Measurements from ENCODE around the gene FUBP3.

DNA sequence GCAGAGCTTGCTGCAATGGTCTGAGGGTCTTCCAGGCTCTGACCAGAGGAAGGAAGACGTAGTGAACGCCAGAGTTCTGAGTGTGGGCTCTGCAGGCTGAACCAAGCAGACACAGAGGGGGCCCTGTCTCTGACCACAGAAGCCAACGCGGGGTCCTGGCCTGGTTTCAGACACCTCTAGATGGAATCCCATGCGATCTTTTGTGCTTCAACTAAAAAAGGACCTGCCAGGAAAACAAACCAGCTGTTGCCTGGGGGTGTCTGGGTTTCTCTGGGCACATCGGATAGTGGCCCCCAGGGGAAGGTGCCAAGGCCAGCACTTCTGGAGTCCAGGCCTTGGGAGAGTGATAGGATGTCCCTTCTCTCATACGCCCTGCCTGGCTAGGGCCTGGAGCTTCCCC is 97.9 kb downstream of the FUBP3 start:
- TF ChIP-seq, protein P1, sequence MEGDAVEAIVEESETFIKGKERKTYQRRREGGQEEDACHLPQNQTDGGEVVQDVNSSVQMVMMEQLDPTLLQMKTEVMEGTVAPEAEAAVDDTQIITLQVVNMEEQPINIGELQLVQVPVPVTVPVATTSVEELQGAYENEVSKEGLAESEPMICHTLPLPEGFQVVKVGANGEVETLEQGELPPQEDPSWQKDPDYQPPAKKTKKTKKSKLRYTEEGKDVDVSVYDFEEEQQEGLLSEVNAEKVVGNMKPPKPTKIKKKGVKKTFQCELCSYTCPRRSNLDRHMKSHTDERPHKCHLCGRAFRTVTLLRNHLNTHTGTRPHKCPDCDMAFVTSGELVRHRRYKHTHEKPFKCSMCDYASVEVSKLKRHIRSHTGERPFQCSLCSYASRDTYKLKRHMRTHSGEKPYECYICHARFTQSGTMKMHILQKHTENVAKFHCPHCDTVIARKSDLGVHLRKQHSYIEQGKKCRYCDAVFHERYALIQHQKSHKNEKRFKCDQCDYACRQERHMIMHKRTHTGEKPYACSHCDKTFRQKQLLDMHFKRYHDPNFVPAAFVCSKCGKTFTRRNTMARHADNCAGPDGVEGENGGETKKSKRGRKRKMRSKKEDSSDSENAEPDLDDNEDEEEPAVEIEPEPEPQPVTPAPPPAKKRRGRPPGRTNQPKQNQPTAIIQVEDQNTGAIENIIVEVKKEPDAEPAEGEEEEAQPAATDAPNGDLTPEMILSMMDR (IDR thresholded peaks at IDR 0.05 in 4 of 5, conservative IDR thresholded peaks at IDR 0.05 in 1 of 5) = no peak
- no peak for TF ChIP-seq POLR2A (IDR thresholded peaks at IDR 0.05)

All from gastrocnemius medialis (tissue), 4 donors.